ENCODE results near the gene COX18.

The COX18 gene

DNA sequence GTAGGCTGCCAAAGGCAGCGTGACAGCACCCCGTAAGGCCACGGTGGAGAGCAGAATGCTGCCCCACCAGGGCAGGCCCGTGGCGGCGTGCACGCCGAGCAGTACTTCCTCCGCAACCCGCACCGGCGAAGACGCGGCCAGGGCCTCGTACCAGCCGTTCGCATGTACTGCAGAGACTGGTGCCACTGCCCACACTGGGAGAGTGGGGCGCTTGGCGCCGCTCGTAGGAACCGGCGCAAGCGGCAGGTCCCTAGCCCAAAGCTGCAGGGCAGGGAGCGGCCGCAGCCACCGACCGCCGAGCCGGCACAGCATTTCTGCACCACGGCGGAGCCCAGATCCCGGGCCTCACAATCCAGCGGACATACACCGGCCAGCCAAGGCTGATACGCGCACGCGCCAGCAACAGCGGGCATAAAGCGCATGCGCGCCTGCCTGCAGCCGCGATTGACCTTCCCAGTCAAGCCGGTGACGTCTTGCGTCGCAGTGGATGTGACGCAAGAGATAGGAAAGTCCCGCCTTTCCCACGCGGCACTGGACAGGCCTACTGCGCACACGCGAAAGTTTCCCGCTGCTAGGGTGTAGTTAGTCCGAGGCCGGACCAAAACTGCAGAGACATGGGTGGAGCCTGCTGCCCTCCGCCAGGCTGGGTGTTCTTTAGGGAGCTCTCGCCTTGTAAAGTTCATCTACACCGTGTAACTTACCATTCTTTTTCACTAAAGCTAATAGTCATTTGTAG lies at the start of gene COX18:
TSS of gene COX18 (minus strand) at position 379 of the 736 bp plus-strand sequence. CDS start at position 312, 67 bp downstream.
- peak; percentile 89 to 93 for DNase-seq

DNA sequence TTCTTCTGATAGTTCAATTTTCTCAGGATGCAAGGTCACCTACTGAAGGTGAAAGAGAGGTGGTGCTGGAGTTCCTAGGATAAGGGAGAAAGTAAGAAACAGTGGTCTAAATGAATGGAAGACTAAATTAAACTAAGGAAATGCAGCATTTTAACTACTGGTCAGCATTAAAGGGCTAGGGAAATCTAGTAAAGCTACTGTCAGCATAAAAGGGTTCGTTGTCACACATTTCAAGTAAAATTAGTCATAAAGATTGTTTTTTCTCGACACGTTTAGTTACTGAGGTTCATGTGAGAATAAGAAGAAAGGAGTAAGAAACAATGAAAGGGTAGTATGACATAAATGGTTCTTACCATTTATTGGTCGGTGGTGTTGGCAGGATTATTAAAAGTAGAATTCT lies 40.0 kb upstream of the COX18 start:
- no peak for DNase-seq

DNA sequence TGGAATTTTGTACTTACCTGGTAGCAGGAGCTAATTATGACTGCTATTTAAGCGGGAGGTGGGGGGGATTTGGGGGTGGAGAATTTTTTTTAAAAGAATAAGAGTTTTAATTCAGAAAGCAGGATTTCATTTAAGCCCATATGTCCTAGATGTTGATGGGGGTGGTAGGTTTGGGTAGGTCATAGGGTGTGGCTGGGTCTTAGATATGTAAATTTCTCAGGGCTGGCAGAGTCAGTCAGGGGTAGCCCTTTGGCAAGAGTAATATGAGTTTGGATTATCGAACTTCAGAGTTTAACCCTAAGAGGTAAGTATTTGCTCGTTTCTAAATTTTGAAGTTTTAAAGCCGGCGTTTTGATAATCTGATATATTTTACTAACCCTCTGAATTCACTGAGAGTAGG lies 35.2 kb upstream of the COX18 start:
- DNase-seq = no peak

DNA sequence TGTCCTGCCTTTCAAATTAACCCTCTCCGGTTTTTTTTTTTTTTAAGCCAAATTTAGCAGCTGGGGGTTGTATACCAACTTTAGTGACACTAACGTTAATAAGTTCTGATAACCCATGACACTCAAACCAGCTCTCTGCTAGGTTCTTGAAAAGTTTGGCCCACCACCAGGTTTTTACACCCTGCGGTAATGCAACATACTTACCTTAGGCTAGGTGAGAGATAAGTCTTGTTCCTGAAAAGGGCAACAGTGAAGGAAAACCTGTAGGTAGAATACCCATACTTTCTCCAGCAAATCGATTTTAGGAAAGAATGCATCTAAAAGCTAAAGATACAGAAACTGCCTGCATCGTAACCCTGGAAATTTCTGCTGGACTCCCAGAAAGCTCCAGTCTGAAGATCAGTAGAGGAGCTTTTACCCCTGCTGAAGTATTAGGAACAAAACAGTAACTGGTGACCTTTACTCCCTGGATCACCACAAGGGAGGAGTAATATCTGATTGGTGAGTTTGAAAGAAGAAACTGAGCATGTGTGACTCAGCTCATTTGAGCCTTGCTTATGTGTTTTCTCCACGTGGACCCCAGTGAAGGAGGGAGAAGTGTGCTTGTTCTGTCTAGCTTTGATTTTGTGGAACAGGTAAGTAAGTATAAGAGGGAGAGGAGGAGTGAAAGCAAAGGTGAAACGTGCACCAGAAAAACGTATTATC lies 34.4 kb upstream of the COX18 start:
- DNase-seq = no peak

DNA sequence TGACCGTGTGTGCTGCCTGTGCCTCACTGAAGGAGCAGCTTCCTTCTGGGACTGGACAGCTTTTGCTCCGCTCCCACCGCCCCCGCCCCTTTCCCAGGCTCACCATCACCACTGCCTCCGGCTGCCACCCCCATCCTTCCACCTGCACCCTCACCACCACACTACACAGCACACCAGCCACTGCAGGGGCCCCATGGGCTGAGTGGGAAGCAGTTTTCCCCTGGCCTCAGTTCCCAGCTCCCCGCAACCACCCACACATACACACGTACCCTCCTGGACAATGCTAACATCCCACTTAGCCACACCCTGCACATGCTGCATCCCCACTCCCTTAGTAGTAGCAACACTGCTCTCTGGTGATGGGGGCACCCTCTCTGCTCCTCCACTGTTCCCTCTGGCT lies 29.6 kb upstream of the COX18 start:
- no peak for DNase-seq

DNA sequence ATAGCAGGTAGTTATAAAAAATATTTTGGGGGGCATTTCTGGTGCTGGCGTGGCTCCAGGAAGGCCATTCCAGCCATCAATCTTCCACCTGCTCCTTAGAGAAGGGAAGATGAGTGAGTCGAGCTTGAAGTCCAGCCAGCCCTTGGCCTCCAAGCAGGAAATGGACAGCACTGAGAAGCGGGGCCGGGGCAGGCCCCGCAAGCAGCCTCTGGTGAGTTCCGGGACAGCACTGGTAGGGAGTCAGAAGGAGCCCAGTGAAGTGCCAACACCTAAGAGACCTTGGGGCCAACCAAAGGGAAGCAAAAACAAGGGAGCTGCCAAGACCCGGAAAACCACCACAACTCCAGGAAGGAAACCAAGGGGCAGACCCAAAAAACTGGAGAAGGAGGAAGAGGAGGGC lies 29.2 kb upstream of the COX18 start:
- no peak for DNase-seq

GRCh38 chr4:73098016-73098415 lies 28.5 kb upstream of the COX18 start:
- DNase-seq = no peak

DNA sequence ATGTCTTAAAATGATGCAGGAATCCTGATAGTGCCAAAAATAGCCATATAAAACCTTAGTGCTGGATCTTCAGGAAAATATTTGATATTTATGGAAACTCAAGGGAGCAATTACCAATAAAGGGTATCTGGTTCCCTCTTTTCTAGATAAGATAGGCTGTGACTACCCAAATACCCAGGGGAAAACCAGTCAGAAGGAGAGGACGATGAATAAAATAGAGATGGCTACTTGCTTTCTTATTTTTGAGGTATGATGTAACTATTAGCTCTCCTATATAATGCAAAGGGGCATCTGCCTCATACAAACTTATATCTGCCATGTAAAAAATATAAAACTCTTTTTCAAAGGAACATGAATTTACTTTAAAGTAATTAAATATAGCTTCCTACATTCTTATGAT lies 23.4 kb upstream of the COX18 start:
- DNase-seq = no peak

DNA sequence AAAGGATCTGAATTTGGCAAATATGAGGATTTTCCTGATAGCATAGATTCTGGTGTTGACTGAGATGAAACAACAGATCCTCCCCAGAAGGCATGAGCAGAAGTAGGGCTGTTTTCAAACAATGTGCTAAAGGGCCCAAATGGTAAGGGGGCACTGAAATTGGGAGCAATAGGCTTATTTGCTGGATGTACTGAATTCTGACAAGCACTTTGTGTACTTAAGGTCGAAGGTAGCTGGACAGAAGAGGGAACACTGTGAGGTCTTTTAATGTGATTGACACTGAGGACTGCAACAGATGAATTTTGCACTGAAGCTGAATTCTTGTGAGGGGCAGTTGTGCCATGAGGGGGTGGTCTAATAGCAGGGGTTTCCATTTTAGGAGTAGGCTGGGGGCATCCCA lies 21.2 kb upstream of the COX18 start:
- DNase-seq = no peak

DNA sequence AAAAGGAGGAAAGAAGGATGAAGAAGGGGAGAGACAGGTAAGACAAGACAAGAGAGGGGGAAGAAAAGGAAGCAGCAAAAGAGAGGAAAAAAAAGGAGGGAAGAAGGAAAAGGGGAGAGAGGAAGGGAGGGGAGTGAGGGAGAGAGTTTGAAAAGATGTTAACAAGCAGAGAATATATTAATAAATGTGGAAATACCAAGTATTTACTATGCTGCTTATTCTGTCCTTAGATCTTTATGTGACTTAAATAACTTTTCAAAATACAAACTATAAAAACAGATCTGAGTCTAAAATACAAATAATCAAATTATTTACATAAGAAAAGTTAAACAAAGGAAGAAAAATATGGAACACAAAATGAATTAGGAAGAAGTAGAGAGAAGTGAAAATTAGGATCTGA lies 18.4 kb upstream of the COX18 start:
- no peak for DNase-seq

- peak in 1 of 2 donors; percentile 18 for DNase-seq
Measured at GRCh38 chr4:73086095-73086868, 16.8 kb upstream of the COX18 start.

DNA sequence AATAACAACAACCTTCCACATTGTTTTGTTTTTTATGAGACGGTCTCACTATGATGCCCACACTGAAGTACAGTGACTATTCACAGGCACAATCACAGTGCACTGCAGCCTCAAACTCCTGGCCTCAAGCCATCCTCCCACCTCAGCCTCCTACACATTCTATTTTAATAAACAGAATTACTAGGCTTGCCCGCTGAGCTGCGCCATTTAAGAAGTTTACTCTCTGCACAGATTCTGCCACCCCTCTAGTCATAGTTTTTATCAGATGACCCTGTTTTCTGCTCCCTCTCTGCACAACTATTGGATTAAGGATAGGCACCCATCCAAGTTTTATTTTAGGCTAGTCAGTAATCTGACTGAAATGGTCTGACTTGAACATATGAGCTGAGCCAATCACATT lies 11.3 kb upstream of the COX18 start:
- DNase-seq = no peak

GRCh38 chr4:73075832-73076231 lies 6.3 kb upstream of the COX18 start:
- DNase-seq = no peak

DNA sequence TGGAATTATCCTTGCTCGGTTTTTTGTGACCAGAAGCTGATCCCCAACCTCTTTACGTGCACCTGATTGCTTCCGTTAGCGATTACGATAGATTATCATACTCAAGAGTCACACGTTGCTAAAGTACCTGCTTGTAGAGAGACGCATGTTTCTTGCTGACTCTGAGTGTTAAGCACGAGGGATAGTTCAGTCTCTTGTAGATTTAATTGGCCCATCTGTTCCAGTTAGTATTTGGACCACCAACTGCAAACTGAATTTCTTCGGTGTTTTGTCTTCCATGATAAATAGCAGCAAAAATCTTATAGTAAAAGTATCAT lies 516 bp upstream of the COX18 start:
- no peak for DNase-seq

GRCh38 chr4:73068491-73069337 lies 802 bp downstream of the COX18 start:
- DNase-seq = peak in 1 of 2 donors; percentile 40

- no peak for DNase-seq
Measured at GRCh38 chr4:73067971-73068394, 1.5 kb downstream of the COX18 start.

- DNase-seq = no peak
Measured at GRCh38 chr4:73066928-73067327, 2.6 kb downstream of the COX18 start.

DNA sequence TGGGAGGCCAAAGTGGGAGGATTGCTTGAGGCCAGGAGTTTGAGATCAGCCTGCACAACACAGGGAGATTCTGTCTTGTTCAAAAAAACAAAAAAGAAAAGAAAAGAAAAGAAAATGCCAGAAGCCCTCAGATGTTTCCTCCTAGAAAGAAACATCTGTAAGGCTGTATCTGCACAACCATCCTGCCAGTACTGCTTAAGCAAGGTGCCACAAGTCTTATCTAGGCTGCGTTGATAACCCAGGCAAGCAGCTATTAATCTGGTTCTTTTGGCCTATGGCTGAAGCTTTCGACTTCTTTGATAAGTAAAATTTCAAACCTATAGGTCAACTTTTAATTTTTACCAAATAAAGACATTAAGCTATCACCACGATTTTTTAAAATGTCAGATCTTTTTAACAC lies 3.1 kb downstream of the COX18 start:
- no peak for DNase-seq

DNA sequence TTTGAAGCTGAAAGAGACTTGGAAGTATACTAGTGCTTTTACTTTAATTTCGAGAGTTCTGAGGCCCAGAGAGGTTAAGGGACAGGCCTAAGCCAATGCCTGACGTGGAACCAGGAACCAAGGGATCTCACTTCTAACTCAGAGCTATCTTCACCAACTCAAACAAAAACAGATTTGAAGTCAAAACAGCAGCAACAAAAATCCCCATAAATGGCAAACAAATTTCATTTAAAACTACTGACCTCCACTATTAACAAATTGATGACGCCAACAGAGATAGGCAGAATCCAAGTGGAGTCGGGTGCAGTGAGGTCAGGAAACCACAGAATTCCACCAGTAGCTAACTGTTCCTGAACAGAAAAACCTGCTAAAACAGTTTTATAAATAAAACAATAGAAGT lies 5.0 kb downstream of the COX18 start:
- no peak for DNase-seq

DNA sequence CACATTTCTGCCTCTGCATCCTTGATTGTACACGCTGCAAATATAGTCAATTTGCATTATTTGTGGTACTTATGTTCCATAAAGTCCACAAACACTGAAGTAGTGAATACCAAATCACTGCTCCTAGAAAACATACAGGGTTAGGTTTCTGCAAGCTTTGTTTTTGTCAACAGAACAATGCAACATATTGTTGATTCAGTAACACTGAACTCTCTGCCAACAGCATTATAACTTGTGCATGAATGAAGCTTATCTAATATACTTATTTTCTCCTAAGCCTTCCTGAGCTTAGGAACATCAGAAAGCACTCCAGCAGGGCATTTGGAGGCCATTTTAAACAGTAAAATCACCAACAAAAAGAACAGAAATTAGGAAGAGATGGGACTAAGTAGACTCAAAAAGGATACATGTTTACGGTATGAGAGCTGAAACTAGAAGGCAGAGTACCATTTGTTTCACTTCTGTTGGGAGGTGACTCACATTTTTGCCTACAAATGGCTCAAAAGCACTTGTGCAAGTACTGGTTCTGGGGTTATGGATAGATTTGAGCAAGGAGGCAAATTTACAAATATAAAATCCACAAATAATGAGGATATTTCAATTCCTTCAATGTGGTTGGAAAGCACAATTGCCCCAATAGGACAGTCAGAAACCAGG lies 14.1 kb downstream of the COX18 start:
- no peak for DNase-seq

DNA sequence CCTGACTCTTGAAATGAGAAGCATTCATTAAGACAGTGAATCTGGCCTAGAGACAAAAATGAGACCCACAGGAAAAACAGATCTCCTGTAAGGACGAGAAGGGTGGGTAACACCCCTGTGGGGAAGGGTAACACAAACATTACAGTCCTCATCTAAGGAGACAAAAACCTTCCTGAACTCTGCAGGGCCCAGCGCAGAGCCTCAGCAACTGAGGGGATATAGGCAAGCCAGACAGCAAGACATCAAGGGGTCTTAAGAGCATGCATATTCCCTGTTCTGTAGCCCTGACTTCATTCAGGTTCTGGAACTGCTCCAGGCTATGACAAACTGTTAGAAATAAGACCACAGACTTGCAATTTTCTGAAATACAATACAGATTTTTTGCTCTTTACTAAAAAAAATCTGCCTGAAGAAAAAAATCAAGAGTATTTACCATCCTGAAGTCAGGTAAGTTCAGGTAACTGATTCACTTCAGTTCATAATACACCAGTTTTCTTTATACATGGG lies 15.5 kb downstream of the COX18 start:
- no peak for DNase-seq

DNA sequence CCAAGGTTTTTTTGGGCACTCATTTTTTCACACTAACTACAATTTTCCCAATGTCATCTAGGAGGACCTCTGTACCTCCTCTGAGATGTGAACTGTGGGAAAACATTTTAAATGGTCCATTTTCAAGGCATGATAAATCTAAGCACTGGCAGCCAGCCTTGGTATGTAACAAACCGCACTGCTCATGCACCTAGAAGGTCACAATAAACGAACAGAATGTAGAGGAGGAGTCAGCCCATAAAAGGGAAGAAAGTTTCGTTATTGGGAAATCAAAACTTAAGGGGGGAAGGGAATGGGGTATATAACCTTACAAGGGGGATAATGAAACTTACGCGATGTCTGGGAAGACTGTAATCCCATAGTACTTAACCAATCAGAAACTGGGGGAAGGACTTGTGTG lies 16.4 kb downstream of the COX18 start:
- DNase-seq = no peak

All from bone marrow (tissue), 2 donors.